Osteocyte (in vitro differentiated cells): ENCODE measurements around the gene FAM81B. TPM values are rescaled to one million over a fixed set of nuclear protein-coding genes. Genes with fewer than 3 reads are reported as not detected.
"Not testable (repeated sequence)": the region's sequence is repeated elsewhere in the genome, so short reads cannot be mapped to it uniquely, and the experiment has no call there.

Experiments
- DNase-seq: peaks from one replicate; pipeline ENCODE4 v3.0.0; 2021; ENCODE audit warnings: mixed read lengths; ENCODE audit not compliant: unreplicated experiment; ENCODE audit errors: extremely low spot score
- H3K27ac Mint-ChIP-seq: one replicate; pipeline ENCODE4 v1.8.0; 2021; ENCODE audit warnings: mild to moderate bottlenecking, mixed read lengths; ENCODE audit not compliant: unreplicated experiment
- H3K27me3 Mint-ChIP-seq: one replicate; pipeline ENCODE4 v1.8.0; 2021; ENCODE audit warnings: mixed read lengths; ENCODE audit not compliant: unreplicated experiment
- H3K36me3 Mint-ChIP-seq: one replicate; pipeline ENCODE4 v1.8.0; 2021; ENCODE audit warnings: mixed read lengths; ENCODE audit not compliant: unreplicated experiment
- H3K4me1 Mint-ChIP-seq: one replicate; pipeline ENCODE4 v1.8.0; 2021; ENCODE audit warnings: mixed read lengths; ENCODE audit not compliant: unreplicated experiment
- H3K4me3 Mint-ChIP-seq: one replicate; pipeline ENCODE4 v1.8.0; 2021; ENCODE audit warnings: mild to moderate bottlenecking, moderate library complexity, mixed read lengths; ENCODE audit not compliant: unreplicated experiment
- H3K9me3 Mint-ChIP-seq: one replicate; pipeline ENCODE4 v1.8.0; 2021; ENCODE audit warnings: mixed read lengths; ENCODE audit not compliant: unreplicated experiment
- CTCF ChIP-seq: fragments of 200-600 bp; sonication (generic); IDR thresholded peaks from 2 replicates; pipeline ENCODE4 v1.5.0; 2021; ENCODE audit warnings: antibody characterized with exemption, mild to moderate bottlenecking, moderate library complexity
- long read RNA-seq: library from polyadenylated mRNA; unstranded; transcript quantifications from one replicate; pipeline ENCODE4 v2.0.0, GENCODE V29; 2021
- total RNA-seq: library from RNA; stranded (reverse); gene quantifications from 2 replicates; pipeline ENCODE4 v1.2.1, GENCODE V29; 2021

FAM81B gene
- total RNA-seq = not detected in 2 replicates
- long read RNA-seq = 0 reads

- no peak for TF ChIP-seq CTCF
- peaks cover 21% of the 10 kb centered on the region for H3K27me3 Mint-ChIP-seq
- no peaks in the 10 kb centered on the region for H3K9me3 Mint-ChIP-seq
- H3K4me3 Mint-ChIP-seq = no peak within 1 kb of the TSS
- H3K27ac Mint-ChIP-seq = no peak within 1 kb of the TSS
- DNase-seq = no peak
- H3K36me3 Mint-ChIP-seq = no peaks in the 10 kb centered on the region
- no peaks in the 10 kb centered on the region for H3K4me1 Mint-ChIP-seq
Measured at GRCh38 chr5:95390812-95391492, at the start of gene FAM81B. Gene FAM81B (plus strand): TSS chr5:95391366. CDS start chr5:95391390, 24 bp downstream.

GRCh38 chr5:95341444-95341843, 49.7 kb upstream of the FAM81B start:
- H3K36me3 Mint-ChIP-seq, H3K27ac Mint-ChIP-seq, H3K4me1 Mint-ChIP-seq, DNase-seq, H3K9me3 Mint-ChIP-seq, H3K27me3 Mint-ChIP-seq, H3K4me3 Mint-ChIP-seq: not testable (repeated sequence)

GRCh38 chr5:95347506-95348120, 43.6 kb upstream of the FAM81B start:
- Mint-ChIP-seq H3K9me3 (no peaks in the 10 kb centered on the region), H3K27me3 (peaks cover 7% of the 10 kb centered on the region), H3K27ac (no peak overlapping the region), H3K4me3 (no peak overlapping the region), H3K36me3 (no peaks in the 10 kb centered on the region), H3K4me1 (no peaks in the 10 kb centered on the region)
- no peak for DNase-seq
- TF ChIP-seq CTCF = no peak

- DNase-seq = no peak
- no peak overlapping the region for H3K4me3 Mint-ChIP-seq
- H3K9me3 Mint-ChIP-seq = no peaks in the 10 kb centered on the region
- H3K4me1 Mint-ChIP-seq = no peaks in the 10 kb centered on the region
- H3K36me3 Mint-ChIP-seq = no peaks in the 10 kb centered on the region
- peaks cover 15% of the 10 kb centered on the region for H3K27me3 Mint-ChIP-seq
- no peak for TF ChIP-seq CTCF
- H3K27ac Mint-ChIP-seq = no peak overlapping the region
Measured at GRCh38 chr5:95350631-95351030, 40.5 kb upstream of the FAM81B start.

GRCh38 chr5:95352691-95353090, 38.5 kb upstream of the FAM81B start:
- H3K27ac Mint-ChIP-seq = no peak overlapping the region
- no peaks in the 10 kb centered on the region for H3K36me3 Mint-ChIP-seq
- H3K4me3 Mint-ChIP-seq = no peak overlapping the region
- peaks cover 24% of the 10 kb centered on the region for H3K27me3 Mint-ChIP-seq
- H3K4me1 Mint-ChIP-seq = no peaks in the 10 kb centered on the region
- no peak for TF ChIP-seq CTCF
- DNase-seq = no peak
- peaks cover 6% of the 10 kb centered on the region for H3K9me3 Mint-ChIP-seq
